HT-29 (cell line): ENCODE measurements around the gene IRF6. TPM values are rescaled to one million over a fixed set of nuclear protein-coding genes. Genes with fewer than 3 reads are reported as not detected.
A peak's percentile ranks its signal among the peaks of the same experiment; 100 is the strongest.
"Not testable (repeated sequence)": the region's sequence is repeated elsewhere in the genome, so short reads cannot be mapped to it uniquely, and the experiment has no call there.

ENCODE experiments used
- DNase-seq: peaks from one replicate; pipeline ENCODE4 v3.0.0-alpha.2; 2015; ENCODE audit warnings: low spot score
- total RNA-seq: library from RNA; depleted of rRNA; stranded (reverse); fragments of >200 nt; shearing (Covaris generic); gene quantifications from 2 replicates; pipeline ENCODE4 v1.2.3, GENCODE V29; 2014

Gene IRF6
- total RNA-seq, 1 experiment from 2014 or later = 30.2 TPM

- DNase-seq = peak; percentile 72
Observed at GRCh38 chr1:209823143-209824041, 17.4 kb upstream of the IRF6 start.

GRCh38 chr1:209822706-209823105 lies 16.8 kb upstream of the IRF6 start:
- DNase-seq = no peak

- no peak for DNase-seq
Observed at GRCh38 chr1:209820986-209821385, 15.0 kb upstream of the IRF6 start.

- DNase-seq = no peak
Observed at GRCh38 chr1:209819058-209819457, 13.1 kb upstream of the IRF6 start.

- DNase-seq = no peak
Observed at GRCh38 chr1:209817691-209818090, 11.7 kb upstream of the IRF6 start.

GRCh38 chr1:209816923-209817322 lies 11.0 kb upstream of the IRF6 start:
- no peak for DNase-seq

GRCh38 chr1:209815931-209816341 lies 10.0 kb upstream of the IRF6 start:
- peak; percentile 23 for DNase-seq

- DNase-seq = no peak
Observed at GRCh38 chr1:209815490-209815889, 9.5 kb upstream of the IRF6 start.

- no peak for DNase-seq
Observed at GRCh38 chr1:209813902-209814301, 8.0 kb upstream of the IRF6 start.

GRCh38 chr1:209810783-209811182 lies 4.8 kb upstream of the IRF6 start:
- no peak for DNase-seq

- DNase-seq = no peak
Observed at GRCh38 chr1:209809611-209810010, 3.7 kb upstream of the IRF6 start.

- peak; percentile 57 for DNase-seq
Observed at GRCh38 chr1:209808059-209808581, 2.2 kb upstream of the IRF6 start.

- DNase-seq = no peak
Observed at GRCh38 chr1:209807509-209807908, 1.6 kb upstream of the IRF6 start.

GRCh38 chr1:209805341-209805781 lies 581 bp downstream of the IRF6 start:
- peak; percentile 53 for DNase-seq

- DNase-seq = no peak
Observed at GRCh38 chr1:209803568-209803967, 2.4 kb downstream of the IRF6 start.

GRCh38 chr1:209802780-209803152 lies 3.2 kb downstream of the IRF6 start:
- no peak for DNase-seq

GRCh38 chr1:209802117-209802779 lies 3.7 kb downstream of the IRF6 start:
- no peak for DNase-seq

GRCh38 chr1:209800984-209801834 lies 4.7 kb downstream of the IRF6 start:
- no peak for DNase-seq

- DNase-seq = no peak
Observed at GRCh38 chr1:209797978-209798639, 7.8 kb downstream of the IRF6 start.

- not testable (repeated sequence) for DNase-seq
Observed at GRCh38 chr1:209793711-209794110, 12.2 kb downstream of the IRF6 start.

GRCh38 chr1:209791920-209792319 lies 14.0 kb downstream of the IRF6 start:
- DNase-seq = no peak
